Stimulated activated CD8-positive, alpha-beta memory T cell treated with anti-CD3 and anti-CD28 coated beads, Interleukin-12 subunit alpha, Interleukin-12 subunit beta, amount 100 ng/mL, for 24 hours (primary cell): Measurements from ENCODE around the gene CFAP58.

Experiments used
- DNase-seq: peaks from one replicate; pipeline ENCODE4 v3.0.0-alpha.2; 2020; ENCODE audit errors: extremely low read depth

The CFAP58 gene

GRCh38 chr10:104485632-104486031 lies 132.0 kb downstream of the CFAP58 start:
- no peak for DNase-seq

- no peak for DNase-seq
Measured at GRCh38 chr10:104486803-104487202, 133.2 kb downstream of the CFAP58 start.

GRCh38 chr10:104487794-104488438 lies 134.3 kb downstream of the CFAP58 start:
- DNase-seq = no peak

GRCh38 chr10:104488439-104488832 lies 134.8 kb downstream of the CFAP58 start:
- DNase-seq = no peak

DNA sequence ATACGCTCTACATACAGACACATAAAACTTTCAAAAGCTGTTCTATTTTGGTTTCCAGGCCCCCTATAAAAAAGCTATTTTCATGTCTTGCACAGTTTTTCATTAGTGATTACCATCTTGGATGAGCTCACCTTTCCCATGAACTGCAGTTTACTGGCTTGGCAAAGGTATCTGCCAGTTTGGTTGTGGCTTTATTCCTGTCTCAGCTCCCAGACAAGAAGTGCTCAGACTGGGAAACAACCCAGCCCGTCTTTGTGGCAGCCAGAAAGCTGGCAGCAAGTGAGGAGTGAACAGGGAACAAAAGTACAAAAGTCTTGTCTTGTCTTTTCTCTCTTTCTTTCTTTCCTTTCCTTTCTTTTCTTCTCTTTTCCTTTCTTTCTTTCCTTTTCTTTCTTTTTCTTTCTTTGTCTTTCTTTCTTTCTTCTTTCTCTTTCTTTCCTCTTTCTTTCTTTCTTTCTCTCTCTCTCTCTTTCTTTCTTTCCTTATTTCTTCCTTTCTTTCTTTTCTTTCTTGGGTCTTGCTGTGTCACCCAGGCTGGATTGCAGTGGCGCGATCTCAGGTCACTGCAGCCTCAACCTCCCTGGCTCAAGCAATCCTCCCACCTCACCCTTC lies 138.8 kb downstream of the CFAP58 start:
- no peak for DNase-seq

DNA sequence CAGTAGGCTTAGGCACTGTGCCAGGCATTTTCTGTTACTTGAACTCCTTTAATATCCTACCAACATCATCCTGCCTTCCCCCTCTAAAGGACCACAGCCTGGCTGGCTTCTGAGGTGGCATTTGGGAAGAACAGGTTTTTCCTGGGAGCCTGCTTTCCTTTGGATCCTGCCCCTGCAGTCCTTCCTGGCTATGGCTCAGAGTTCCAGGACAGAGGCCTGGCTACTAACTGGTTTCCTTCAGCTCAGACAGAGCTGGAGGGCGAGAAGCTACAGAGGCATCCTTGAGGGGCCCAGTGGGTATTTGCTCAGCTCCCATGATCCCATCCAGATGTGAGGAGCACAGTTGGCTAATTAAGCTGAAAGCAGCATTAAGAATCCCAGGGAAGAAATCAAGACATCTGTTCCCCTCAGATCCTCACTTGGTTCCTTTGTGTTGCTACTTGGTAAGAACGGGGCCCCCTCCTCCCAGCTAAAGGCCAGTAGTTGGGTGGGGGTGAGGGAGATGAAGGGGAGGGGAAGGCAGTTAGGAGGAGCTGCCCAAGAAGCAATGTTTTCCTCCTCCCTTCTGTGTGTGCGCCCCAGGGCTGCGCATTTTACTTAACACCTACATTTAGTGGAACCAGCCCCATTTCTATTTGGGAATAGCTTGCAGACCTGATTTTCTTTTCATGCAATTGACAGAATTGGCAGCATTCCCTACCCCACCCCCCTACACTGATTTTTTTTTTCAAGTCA lies 144.9 kb downstream of the CFAP58 start:
- DNase-seq = no peak

DNA sequence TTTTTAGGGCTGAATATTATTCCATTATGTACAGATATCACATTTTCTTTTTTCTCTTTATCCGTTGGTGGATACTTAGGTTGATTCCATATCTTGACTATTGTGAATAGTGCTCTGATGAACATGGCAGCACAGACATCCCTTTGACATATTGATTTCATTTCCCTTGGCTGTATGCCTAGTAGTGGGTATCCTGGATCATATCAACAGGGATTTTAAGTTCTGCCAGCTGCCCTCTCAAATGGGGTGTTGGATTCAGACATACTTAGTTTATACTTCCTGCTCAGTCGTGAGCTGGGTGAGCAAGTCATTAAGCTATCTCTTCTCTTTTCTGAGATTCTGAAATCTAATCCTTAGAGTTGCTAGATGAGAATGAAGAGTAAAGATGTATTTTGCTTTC lies 147.8 kb downstream of the CFAP58 start:
- DNase-seq = no peak

DNA sequence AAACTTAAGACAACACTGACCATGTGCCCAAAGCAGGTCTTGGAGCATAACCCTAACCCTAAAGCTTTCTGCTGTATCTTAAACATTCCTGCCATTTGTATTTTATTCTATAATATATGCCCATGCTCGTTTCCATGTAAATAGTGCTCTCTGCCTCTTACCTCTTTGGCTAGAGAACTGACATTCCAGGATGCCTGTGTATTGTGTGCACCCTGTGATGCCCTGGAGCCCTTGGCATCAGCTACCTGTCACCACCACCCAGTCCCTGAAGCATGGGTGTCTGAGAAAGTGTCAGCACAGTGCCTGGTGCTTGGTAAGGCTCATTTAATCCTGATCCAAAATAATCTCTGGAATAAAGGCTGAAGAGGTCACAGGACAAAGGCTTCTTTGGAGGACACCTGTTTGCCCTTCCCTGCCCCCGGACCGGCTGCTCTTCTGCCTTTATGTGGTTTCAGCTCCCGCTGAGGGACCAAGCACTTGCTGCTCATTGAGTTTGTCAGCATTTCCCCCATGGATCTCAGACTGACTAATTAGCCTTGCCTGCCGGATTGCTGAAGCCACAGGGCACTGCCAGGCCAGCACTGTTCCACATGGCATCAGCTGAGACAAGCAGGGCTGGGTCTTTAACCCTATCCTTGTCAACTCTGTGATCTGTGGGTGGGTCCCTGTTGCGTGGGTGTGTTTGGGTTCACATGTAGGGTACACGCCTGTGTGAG lies 148.4 kb downstream of the CFAP58 start:
- DNase-seq = no peak

- DNase-seq = no peak
Measured at GRCh38 chr10:104502907-104503306, 149.3 kb downstream of the CFAP58 start.
